SK-N-SH treated with all-trans-retinoic acid at 6 μM for 48 hours (cell line): Measurements from ENCODE around the gene TPK1.

Experiments
- ATAC-seq: fragments of 200-7000 bp; cut with Tn5 transposase; 3 replicates; pipeline ENCODE4 v1.9.1; 2020; ENCODE audit warnings: mild to moderate bottlenecking, moderate library complexity
- ARNTL ChIP-seq: fragments of 450-650 bp; formaldehyde crosslinking; IDR thresholded peaks from 2 replicates; pipeline ENCODE4 v1.5.0; 2020; ENCODE audit warnings: low read depth, mild to moderate bottlenecking, moderate library complexity, borderline replicate concordance
- BACH2 ChIP-seq: fragments of 250-450 bp; sonication (Bioruptor Pico); IDR thresholded peaks from 2 replicates; pipeline ENCODE4 v1.9.0; 2021; ENCODE audit warnings: mild to moderate bottlenecking, borderline replicate concordance
- CREB5 ChIP-seq: fragments of 250-450 bp; sonication (Bioruptor Pico); IDR thresholded peaks from 2 replicates; pipeline ENCODE4 v1.5.1; 2020; ENCODE audit warnings: low read depth, mild to moderate bottlenecking, moderate library complexity
- CSDC2 ChIP-seq: fragments of 250-450 bp; sonication (Bioruptor Pico); IDR thresholded peaks from 2 replicates; pipeline ENCODE4 v1.5.0; 2020; ENCODE audit warnings: mild to moderate bottlenecking, moderate library complexity
- ESRRG ChIP-seq: fragments of 250-450 bp; sonication (Bioruptor Pico); IDR thresholded peaks from 2 replicates; pipeline ENCODE4 v1.6.1; 2021; ENCODE audit warnings: mild to moderate bottlenecking
- GLIS3 ChIP-seq: fragments of 250-450 bp; sonication (Bioruptor Pico); IDR thresholded peaks from 2 replicates; pipeline ENCODE4 v1.5.0; 2020; ENCODE audit warnings: mild to moderate bottlenecking, moderate library complexity
- ISL1 ChIP-seq: fragments of 250-450 bp; sonication (Bioruptor Pico); IDR thresholded peaks from 2 replicates; pipeline ENCODE4 v2.1.2; 2022; ENCODE audit warnings: mild to moderate bottlenecking, moderate library complexity
- OSR1 ChIP-seq: fragments of 250-450 bp; sonication (Bioruptor Pico); IDR thresholded peaks from 2 replicates; pipeline ENCODE4 v1.8.0; 2022; ENCODE audit warnings: moderate library complexity, mild to moderate bottlenecking, inconsistent platforms
- PATZ1 ChIP-seq: fragments of 250-450 bp; sonication (Bioruptor Pico); IDR thresholded peaks from 2 replicates; pipeline ENCODE4 v1.8.0; 2020; ENCODE audit warnings: mild to moderate bottlenecking, moderate library complexity, borderline replicate concordance
- POU6F1 ChIP-seq: fragments of 250-450 bp; sonication (Bioruptor Pico); IDR thresholded peaks from 2 replicates; pipeline ENCODE4 v1.8.0; 2021; ENCODE audit warnings: low read depth, mild to moderate bottlenecking, moderate library complexity, borderline replicate concordance
- PPARA ChIP-seq: fragments of 250-450 bp; sonication (Bioruptor Pico); IDR thresholded peaks from 2 replicates; pipeline ENCODE4 v1.5.0; 2020; ENCODE audit warnings: mild to moderate bottlenecking, borderline replicate concordance
- RARB ChIP-seq: fragments of 250-450 bp; sonication (Bioruptor Pico); IDR thresholded peaks from 2 replicates; pipeline ENCODE4 v1.8.0; 2021; ENCODE audit warnings: mild to moderate bottlenecking, moderate library complexity
- SNAI2 ChIP-seq: fragments of 250-450 bp; sonication (Bioruptor Pico); IDR thresholded peaks from 2 replicates; pipeline ENCODE4 v1.5.0; 2020; ENCODE audit warnings: mild to moderate bottlenecking, moderate library complexity
- TCF4 ChIP-seq: fragments of 250-450 bp; sonication (Bioruptor Pico); IDR thresholded peaks from 2 replicates; pipeline ENCODE4 v1.8.0; 2021; ENCODE audit warnings: mild to moderate bottlenecking, moderate library complexity, borderline replicate concordance
- TOX ChIP-seq: fragments of 250-450 bp; sonication (Bioruptor Pico); IDR thresholded peaks from 2 replicates; pipeline ENCODE4 v1.8.0; 2021; ENCODE audit warnings: mild to moderate bottlenecking, moderate library complexity, borderline replicate concordance
- ZC3H10 ChIP-seq: fragments of 250-450 bp; sonication (Bioruptor Pico); IDR thresholded peaks from 2 replicates; pipeline ENCODE4 v1.5.1; 2021; ENCODE audit warnings: mild to moderate bottlenecking, moderate library complexity
- ZFP3 ChIP-seq: fragments of 250-450 bp; sonication (Bioruptor Pico); IDR thresholded peaks from 2 replicates; pipeline ENCODE4 v1.5.0; 2020; ENCODE audit warnings: mild to moderate bottlenecking, moderate library complexity
- ZFP30 ChIP-seq: fragments of 450-650 bp; formaldehyde crosslinking; IDR thresholded peaks from 2 replicates; pipeline ENCODE4 v1.5.0; 2022; ENCODE audit warnings: mild to moderate bottlenecking, moderate library complexity
- ZNF565 ChIP-seq: fragments of 450-650 bp; formaldehyde crosslinking; conservative IDR thresholded peaks from 2 replicates; pipeline ENCODE4 v1.5.0; 2020; ENCODE audit warnings: low read depth, mild to moderate bottlenecking, moderate library complexity
- ZNF70 ChIP-seq: fragments of 450-650 bp; formaldehyde crosslinking; IDR thresholded peaks from 2 replicates; pipeline ENCODE4 v1.5.0; 2020; ENCODE audit warnings: mild to moderate bottlenecking, moderate library complexity
- ZNF8 ChIP-seq: fragments of 450-650 bp; formaldehyde crosslinking; IDR thresholded peaks from 2 replicates; pipeline ENCODE4 v1.5.0; 2020; ENCODE audit warnings: mild to moderate bottlenecking, moderate library complexity
- TF ChIP-seq, protein P1 (sequence below): fragments of 250-450 bp; sonication (Bioruptor Pico); IDR thresholded peaks from 2 replicates; pipeline ENCODE4 v1.5.0; 2020; ENCODE audit warnings: mild to moderate bottlenecking, moderate library complexity
- TF ChIP-seq, protein P2 (sequence below): fragments of 250-450 bp; sonication (Bioruptor Pico); IDR thresholded peaks from 2 replicates; pipeline ENCODE4 v1.5.1; 2021; ENCODE audit warnings: mild to moderate bottlenecking, moderate library complexity

Gene TPK1

GRCh38 chr7:144730224-144730623 lies 105.6 kb downstream of the TPK1 start:
- TF ChIP-seq ARNTL (CRISPR knock-in tag) (no peak), PPARA (CRISPR knock-in tag) (no peak), SNAI2 (CRISPR knock-in tag) (no peak), CREB5 (CRISPR knock-in tag) (no peak), RARB (CRISPR knock-in tag) (no peak), ZNF565 (CRISPR knock-in tag) (no peak), ISL1 (CRISPR knock-in tag) (no peak), ZNF8 (CRISPR knock-in tag) (no peak), ZFP30 (CRISPR knock-in tag) (no peak), OSR1 (CRISPR knock-in tag) (no peak), POU6F1 (CRISPR knock-in tag) (no peak), CSDC2 (CRISPR knock-in tag) (no peak), PATZ1 (CRISPR knock-in tag) (no peak), ZNF70 (no peak), GLIS3 (CRISPR knock-in tag) (no peak), TCF4 (CRISPR knock-in tag) (no peak), ZFP3 (no peak), TOX (CRISPR knock-in tag) (no peak)
- TF ChIP-seq, protein P1, sequence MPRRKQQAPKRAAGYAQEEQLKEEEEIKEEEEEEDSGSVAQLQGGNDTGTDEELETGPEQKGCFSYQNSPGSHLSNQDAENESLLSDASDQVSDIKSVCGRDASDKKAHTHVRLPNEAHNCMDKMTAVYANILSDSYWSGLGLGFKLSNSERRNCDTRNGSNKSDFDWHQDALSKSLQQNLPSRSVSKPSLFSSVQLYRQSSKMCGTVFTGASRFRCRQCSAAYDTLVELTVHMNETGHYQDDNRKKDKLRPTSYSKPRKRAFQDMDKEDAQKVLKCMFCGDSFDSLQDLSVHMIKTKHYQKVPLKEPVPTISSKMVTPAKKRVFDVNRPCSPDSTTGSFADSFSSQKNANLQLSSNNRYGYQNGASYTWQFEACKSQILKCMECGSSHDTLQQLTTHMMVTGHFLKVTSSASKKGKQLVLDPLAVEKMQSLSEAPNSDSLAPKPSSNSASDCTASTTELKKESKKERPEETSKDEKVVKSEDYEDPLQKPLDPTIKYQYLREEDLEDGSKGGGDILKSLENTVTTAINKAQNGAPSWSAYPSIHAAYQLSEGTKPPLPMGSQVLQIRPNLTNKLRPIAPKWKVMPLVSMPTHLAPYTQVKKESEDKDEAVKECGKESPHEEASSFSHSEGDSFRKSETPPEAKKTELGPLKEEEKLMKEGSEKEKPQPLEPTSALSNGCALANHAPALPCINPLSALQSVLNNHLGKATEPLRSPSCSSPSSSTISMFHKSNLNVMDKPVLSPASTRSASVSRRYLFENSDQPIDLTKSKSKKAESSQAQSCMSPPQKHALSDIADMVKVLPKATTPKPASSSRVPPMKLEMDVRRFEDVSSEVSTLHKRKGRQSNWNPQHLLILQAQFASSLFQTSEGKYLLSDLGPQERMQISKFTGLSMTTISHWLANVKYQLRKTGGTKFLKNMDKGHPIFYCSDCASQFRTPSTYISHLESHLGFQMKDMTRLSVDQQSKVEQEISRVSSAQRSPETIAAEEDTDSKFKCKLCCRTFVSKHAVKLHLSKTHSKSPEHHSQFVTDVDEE: no peak
- TF ChIP-seq, protein P2, sequence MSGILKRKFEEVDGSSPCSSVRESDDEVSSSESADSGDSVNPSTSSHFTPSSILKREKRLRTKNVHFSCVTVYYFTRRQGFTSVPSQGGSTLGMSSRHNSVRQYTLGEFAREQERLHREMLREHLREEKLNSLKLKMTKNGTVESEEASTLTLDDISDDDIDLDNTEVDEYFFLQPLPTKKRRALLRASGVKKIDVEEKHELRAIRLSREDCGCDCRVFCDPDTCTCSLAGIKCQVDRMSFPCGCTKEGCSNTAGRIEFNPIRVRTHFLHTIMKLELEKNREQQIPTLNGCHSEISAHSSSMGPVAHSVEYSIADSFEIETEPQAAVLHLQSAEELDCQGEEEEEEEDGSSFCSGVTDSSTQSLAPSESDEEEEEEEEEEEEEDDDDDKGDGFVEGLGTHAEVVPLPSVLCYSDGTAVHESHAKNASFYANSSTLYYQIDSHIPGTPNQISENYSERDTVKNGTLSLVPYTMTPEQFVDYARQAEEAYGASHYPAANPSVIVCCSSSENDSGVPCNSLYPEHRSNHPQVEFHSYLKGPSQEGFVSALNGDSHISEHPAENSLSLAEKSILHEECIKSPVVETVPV: no peak
- TF ChIP-seq, all 23 proteins: peak for 0
- ATAC-seq: no peak

DNA sequence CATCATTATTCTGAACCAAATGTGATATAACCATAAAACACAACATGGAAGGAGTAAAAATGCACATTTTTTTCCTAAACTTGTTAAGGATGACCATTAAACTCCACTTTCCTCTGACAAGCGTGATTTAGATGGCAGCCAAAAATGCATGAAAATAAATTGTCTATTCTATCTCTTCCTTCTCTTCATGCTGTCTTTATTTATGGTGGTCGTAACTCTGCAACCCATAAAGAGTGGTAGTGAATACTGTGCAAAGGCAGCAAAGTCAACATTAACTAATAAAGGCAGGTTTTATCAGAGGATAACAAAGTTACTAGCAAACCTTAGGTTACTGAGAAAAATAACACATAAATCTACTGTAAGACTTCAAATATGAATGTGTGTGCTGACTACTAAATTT lies 106.6 kb downstream of the TPK1 start:
- no peak for ATAC-seq
- no peak for TF ChIP-seq PPARA (CRISPR knock-in tag)
- TF ChIP-seq ZNF70: no peak
- TF ChIP-seq, protein P2: no peak
- no peak for TF ChIP-seq ZNF565 (CRISPR knock-in tag)
- no peak for TF ChIP-seq GLIS3 (CRISPR knock-in tag)
- TF ChIP-seq BACH2 (CRISPR knock-in tag): no peak
- TF ChIP-seq ZNF8 (CRISPR knock-in tag): no peak
- no peak for TF ChIP-seq ZC3H10
- no peak for TF ChIP-seq ZFP30 (CRISPR knock-in tag)
- no peak for TF ChIP-seq CSDC2 (CRISPR knock-in tag)
- no peak for TF ChIP-seq ESRRG (CRISPR knock-in tag)
- TF ChIP-seq RARB (CRISPR knock-in tag): no peak
- no peak for TF ChIP-seq ISL1 (CRISPR knock-in tag)
- no peak for TF ChIP-seq POU6F1 (CRISPR knock-in tag)
- no peak for TF ChIP-seq TCF4 (CRISPR knock-in tag)
- TF ChIP-seq OSR1 (CRISPR knock-in tag): no peak
- TF ChIP-seq PATZ1 (CRISPR knock-in tag): no peak
